ENCODE results near the gene P2RY6.

DNA sequence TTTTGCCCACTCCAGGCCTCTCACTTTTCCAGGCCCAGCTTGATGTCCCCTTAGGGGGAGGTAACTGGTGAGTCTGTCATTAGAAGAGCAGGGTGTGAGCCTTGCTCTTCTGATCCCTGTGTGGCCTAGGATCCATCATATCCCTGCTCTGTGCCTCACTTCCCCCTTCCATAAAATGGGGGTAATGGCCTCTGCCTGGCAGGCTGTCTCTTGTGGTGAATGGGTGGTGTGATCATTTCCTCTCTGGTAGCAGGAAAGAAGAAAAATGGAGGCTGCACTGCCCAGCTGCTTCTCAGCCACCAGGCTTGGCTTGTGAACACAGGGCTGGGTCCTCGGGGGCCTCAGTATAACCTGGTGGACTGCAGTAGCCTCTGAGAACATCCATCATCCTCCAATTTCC, 41.5 kb downstream of the P2RY6 start:
- TF ChIP-seq RAD21 (conservative IDR thresholded peaks at IDR 0.05 in 1 of 2, IDR thresholded peaks at IDR 0.05 in 1 of 2) (no peak), HEYL (CRISPR knock-in tag; IDR thresholded peaks at IDR 0.05) (no peak), SMC3 (IDR thresholded peaks at IDR 0.05) (no peak)
- TF ChIP-seq, protein P1, sequence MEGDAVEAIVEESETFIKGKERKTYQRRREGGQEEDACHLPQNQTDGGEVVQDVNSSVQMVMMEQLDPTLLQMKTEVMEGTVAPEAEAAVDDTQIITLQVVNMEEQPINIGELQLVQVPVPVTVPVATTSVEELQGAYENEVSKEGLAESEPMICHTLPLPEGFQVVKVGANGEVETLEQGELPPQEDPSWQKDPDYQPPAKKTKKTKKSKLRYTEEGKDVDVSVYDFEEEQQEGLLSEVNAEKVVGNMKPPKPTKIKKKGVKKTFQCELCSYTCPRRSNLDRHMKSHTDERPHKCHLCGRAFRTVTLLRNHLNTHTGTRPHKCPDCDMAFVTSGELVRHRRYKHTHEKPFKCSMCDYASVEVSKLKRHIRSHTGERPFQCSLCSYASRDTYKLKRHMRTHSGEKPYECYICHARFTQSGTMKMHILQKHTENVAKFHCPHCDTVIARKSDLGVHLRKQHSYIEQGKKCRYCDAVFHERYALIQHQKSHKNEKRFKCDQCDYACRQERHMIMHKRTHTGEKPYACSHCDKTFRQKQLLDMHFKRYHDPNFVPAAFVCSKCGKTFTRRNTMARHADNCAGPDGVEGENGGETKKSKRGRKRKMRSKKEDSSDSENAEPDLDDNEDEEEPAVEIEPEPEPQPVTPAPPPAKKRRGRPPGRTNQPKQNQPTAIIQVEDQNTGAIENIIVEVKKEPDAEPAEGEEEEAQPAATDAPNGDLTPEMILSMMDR (IDR thresholded peaks at IDR 0.05): no peak
- TF ChIP-seq, protein P2, sequence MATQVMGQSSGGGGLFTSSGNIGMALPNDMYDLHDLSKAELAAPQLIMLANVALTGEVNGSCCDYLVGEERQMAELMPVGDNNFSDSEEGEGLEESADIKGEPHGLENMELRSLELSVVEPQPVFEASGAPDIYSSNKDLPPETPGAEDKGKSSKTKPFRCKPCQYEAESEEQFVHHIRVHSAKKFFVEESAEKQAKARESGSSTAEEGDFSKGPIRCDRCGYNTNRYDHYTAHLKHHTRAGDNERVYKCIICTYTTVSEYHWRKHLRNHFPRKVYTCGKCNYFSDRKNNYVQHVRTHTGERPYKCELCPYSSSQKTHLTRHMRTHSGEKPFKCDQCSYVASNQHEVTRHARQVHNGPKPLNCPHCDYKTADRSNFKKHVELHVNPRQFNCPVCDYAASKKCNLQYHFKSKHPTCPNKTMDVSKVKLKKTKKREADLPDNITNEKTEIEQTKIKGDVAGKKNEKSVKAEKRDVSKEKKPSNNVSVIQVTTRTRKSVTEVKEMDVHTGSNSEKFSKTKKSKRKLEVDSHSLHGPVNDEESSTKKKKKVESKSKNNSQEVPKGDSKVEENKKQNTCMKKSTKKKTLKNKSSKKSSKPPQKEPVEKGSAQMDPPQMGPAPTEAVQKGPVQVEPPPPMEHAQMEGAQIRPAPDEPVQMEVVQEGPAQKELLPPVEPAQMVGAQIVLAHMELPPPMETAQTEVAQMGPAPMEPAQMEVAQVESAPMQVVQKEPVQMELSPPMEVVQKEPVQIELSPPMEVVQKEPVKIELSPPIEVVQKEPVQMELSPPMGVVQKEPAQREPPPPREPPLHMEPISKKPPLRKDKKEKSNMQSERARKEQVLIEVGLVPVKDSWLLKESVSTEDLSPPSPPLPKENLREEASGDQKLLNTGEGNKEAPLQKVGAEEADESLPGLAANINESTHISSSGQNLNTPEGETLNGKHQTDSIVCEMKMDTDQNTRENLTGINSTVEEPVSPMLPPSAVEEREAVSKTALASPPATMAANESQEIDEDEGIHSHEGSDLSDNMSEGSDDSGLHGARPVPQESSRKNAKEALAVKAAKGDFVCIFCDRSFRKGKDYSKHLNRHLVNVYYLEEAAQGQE (IDR thresholded peaks at IDR 0.05): no peak
